Esophagus squamous epithelium (tissue), 4 donors: ENCODE measurements around the gene SMIM21.

Source experiments
- CTCF ChIP-seq, 6 experiments: fragments of 450-650 bp in 4 of 6; fragments of 200-600 bp in 2 of 6; sonication (generic) in 2 of 6; IDR thresholded peaks; one replicate each; pipeline ENCODE4 v1.5.1; 2016 to 2019; ENCODE audit warnings: antibody characterized with exemption in 6 of 6, mild to moderate bottlenecking in 4 of 6, moderate library complexity in 4 of 6
- POLR2A ChIP-seq, 4 donors: fragments of 450-650 bp; IDR thresholded peaks; one replicate each; pipeline ENCODE4 v1.6.1; 2017; ENCODE audit warnings: antibody characterized with exemption in 4 of 4, mild to moderate bottlenecking in 4 of 4, moderate library complexity in 3 of 4

GRCh38 chr18:75384144-75384543 is 43.4 kb downstream of the SMIM21 start:
- no peak for TF ChIP-seq CTCF (IDR thresholded peaks at IDR 0.05)
- no peak for TF ChIP-seq POLR2A (IDR thresholded peaks at IDR 0.05)
